ENCODE results near the gene MCF2. TPM values are rescaled to one million over a fixed set of nuclear protein-coding genes. Genes with fewer than 3 reads are reported as not detected.

MCF2 gene, protein sequence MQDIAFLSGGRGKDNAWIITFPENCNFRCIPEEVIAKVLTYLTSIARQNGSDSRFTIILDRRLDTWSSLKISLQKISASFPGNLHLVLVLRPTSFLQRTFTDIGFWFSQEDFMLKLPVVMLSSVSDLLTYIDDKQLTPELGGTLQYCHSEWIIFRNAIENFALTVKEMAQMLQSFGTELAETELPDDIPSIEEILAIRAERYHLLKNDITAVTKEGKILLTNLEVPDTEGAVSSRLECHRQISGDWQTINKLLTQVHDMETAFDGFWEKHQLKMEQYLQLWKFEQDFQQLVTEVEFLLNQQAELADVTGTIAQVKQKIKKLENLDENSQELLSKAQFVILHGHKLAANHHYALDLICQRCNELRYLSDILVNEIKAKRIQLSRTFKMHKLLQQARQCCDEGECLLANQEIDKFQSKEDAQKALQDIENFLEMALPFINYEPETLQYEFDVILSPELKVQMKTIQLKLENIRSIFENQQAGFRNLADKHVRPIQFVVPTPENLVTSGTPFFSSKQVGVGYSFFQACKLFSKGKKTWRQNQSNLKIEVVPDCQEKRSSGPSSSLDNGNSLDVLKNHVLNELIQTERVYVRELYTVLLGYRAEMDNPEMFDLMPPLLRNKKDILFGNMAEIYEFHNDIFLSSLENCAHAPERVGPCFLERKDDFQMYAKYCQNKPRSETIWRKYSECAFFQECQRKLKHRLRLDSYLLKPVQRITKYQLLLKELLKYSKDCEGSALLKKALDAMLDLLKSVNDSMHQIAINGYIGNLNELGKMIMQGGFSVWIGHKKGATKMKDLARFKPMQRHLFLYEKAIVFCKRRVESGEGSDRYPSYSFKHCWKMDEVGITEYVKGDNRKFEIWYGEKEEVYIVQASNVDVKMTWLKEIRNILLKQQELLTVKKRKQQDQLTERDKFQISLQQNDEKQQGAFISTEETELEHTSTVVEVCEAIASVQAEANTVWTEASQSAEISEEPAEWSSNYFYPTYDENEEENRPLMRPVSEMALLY
- total RNA-seq: under 0.01 and 0.06 TPM in 2 replicates

GRCh38 chrX:139708067-139708466 lies at the start of gene MCF2:
TSS of gene MCF2 (minus strand) at chrX:139708167. CDS start at chrX:139651744, 56,423 bp downstream.

Other genes starting within 250 kb of the MCF2 start
- not detected in 2 replicates for gene F9, start 177.4 kb downstream of the MCF2 start, total RNA-seq
- gene ATP11C, start 224.9 kb upstream of the MCF2 start, total RNA-seq: 56.1 and 60.7 TPM in 2 replicates

Measured in bladder microvascular endothelial cell (primary cell).